Mesenchymal stem cell (in vitro differentiated cells and primary cell): ENCODE measurements around the gene SEMA3A.

ENCODE experiments used
- DNase-seq: peaks from one replicate; pipeline ENCODE4 v3.0.0-alpha.2; 2013
- H2AFZ ChIP-seq: one replicate; pipeline ENCODE4 v1.6.1; 2013; ENCODE audit warnings: low read depth, mild to moderate bottlenecking, control low read depth, inconsistent platforms, low read length, moderate library complexity
- H2AK5ac ChIP-seq: 2 replicates; pipeline ENCODE4 v1.6.1; 2013; ENCODE audit warnings: low read length, moderate library complexity, mild to moderate bottlenecking, inconsistent platforms; ENCODE audit not compliant: severe bottlenecking
- H2BK120ac ChIP-seq: one replicate; pipeline ENCODE4 v1.6.1; 2013; ENCODE audit warnings: low read depth, mild to moderate bottlenecking, inconsistent platforms, low read length, moderate library complexity
- H2BK12ac ChIP-seq, 2 experiments: one replicate each; pipeline ENCODE4 v1.6.1; 2013; ENCODE audit warnings: inconsistent platforms in 2 of 2, low read length in 2 of 2, mild to moderate bottlenecking in 2 of 2, moderate library complexity in 2 of 2, control low read depth in 1 of 2
- H2BK15ac ChIP-seq: one replicate; pipeline ENCODE4 v1.6.1; 2013; ENCODE audit warnings: mild to moderate bottlenecking, low read depth, inconsistent platforms; ENCODE audit not compliant: poor library complexity, severe bottlenecking
- H2BK5ac ChIP-seq: 2 replicates; pipeline ENCODE4 v1.6.1; 2013; ENCODE audit warnings: low read depth, mild to moderate bottlenecking, low read length, control low read depth, inconsistent platforms; ENCODE audit not compliant: poor library complexity, severe bottlenecking
- H3K14ac ChIP-seq, 2 experiments: one replicate each; pipeline ENCODE4 v1.6.1; 2013; ENCODE audit warnings: inconsistent platforms in 2 of 2, low read length in 2 of 2, control low read depth in 1 of 2, mild to moderate bottlenecking in 1 of 2, moderate library complexity in 1 of 2
- H3K18ac ChIP-seq, 2 experiments: one replicate each; pipeline ENCODE4 v1.6.1; 2013; ENCODE audit warnings: inconsistent platforms in 2 of 2, low read length in 2 of 2, control low read depth in 1 of 2, low read depth in 1 of 2, mild to moderate bottlenecking in 1 of 2
- H3K23ac ChIP-seq, 2 experiments: one replicate each; pipeline ENCODE4 v1.6.1; 2013; ENCODE audit warnings: inconsistent platforms in 2 of 2, low read length in 2 of 2, mild to moderate bottlenecking in 2 of 2, moderate library complexity in 2 of 2, control low read depth in 1 of 2
- H3K27ac ChIP-seq: 2 replicates; pipeline ENCODE4 v1.5.1; 2013; ENCODE audit warnings: mild to moderate bottlenecking, moderate library complexity, low read length, control low read depth, inconsistent platforms; ENCODE audit not compliant: poor library complexity, severe bottlenecking
- H3K27me3 ChIP-seq, 2 experiments: 2 replicates each; pipeline versions ENCODE4 v1.6.1 to v1.7.0; 2013; ENCODE audit warnings: low read length in 2 of 2, mild to moderate bottlenecking in 2 of 2, moderate library complexity in 2 of 2, control low read depth in 1 of 2, inconsistent platforms in 1 of 2; ENCODE audit not compliant: control insufficient read depth in 1 of 2, insufficient read depth in 1 of 2
- H3K36me3 ChIP-seq, 2 experiments: 2 replicates each; pipeline versions ENCODE4 v1.6.1 to v1.7.0; 2013; ENCODE audit warnings: low read length in 2 of 2, control low read depth in 1 of 2, inconsistent platforms in 1 of 2, low read depth in 1 of 2, mild to moderate bottlenecking in 1 of 2; ENCODE audit not compliant: insufficient read depth in 2 of 2, control insufficient read depth in 1 of 2
- H3K4ac ChIP-seq, 2 experiments: one replicate each; pipeline ENCODE4 v1.6.1; 2013; ENCODE audit warnings: inconsistent platforms in 2 of 2, low read length in 2 of 2, mild to moderate bottlenecking in 2 of 2, moderate library complexity in 2 of 2, control low read depth in 1 of 2, low read depth in 1 of 2
- H3K4me1 ChIP-seq: 2 replicates; pipeline ENCODE4 v1.6.1; 2013; ENCODE audit warnings: low read depth, low read length, control low read depth; ENCODE audit not compliant: control insufficient read depth, insufficient read depth
- H3K4me2 ChIP-seq: 2 replicates; pipeline ENCODE4 v1.6.1; 2013; ENCODE audit warnings: low read length, mild to moderate bottlenecking, inconsistent platforms; ENCODE audit not compliant: poor library complexity, severe bottlenecking
- H3K4me3 ChIP-seq, 2 experiments: 2 replicates each; pipeline versions ENCODE4 v1.5.1 to v1.7.0; 2013; ENCODE audit warnings: low read length in 2 of 2, mild to moderate bottlenecking in 2 of 2, control low read depth in 1 of 2, low read depth in 1 of 2; ENCODE audit not compliant: insufficient read depth in 1 of 2
- H3K79me1 ChIP-seq: replicated peaks from 2 replicates; pipeline ENCODE4 v1.6.1; 2013; ENCODE audit warnings: mild to moderate bottlenecking, control low read depth, low read length, inconsistent platforms; ENCODE audit not compliant: poor library complexity, severe bottlenecking
- H3K9ac ChIP-seq: 2 replicates; pipeline ENCODE4 v1.7.0; 2013; ENCODE audit warnings: mild to moderate bottlenecking, low read length, moderate library complexity
- H3K9me3 ChIP-seq: 2 replicates; pipeline ENCODE4 v1.7.0; 2013; ENCODE audit warnings: mild to moderate bottlenecking, low read length; ENCODE audit not compliant: control insufficient read depth
- H4K8ac ChIP-seq: one replicate; pipeline ENCODE4 v1.6.1; 2013; ENCODE audit warnings: inconsistent platforms, mild to moderate bottlenecking, low read length, moderate library complexity
- H4K91ac ChIP-seq: one replicate; pipeline ENCODE4 v1.6.1; 2013; ENCODE audit warnings: mild to moderate bottlenecking, low read length, inconsistent platforms
- WGBS: methylation state at CpG from one replicate; pipeline ENCODE4 v1.1.7; 2013; ENCODE audit warnings: mixed read lengths; 5-methylcytosine and 5-hydroxymethylcytosine counted together

The SEMA3A gene

GRCh38 chr7:84183741-84184140, 10.8 kb downstream of the SEMA3A start:
- H3K4me3 ChIP-seq: no peak overlapping the region
- H3K18ac ChIP-seq: no peak overlapping the region
- H2AK5ac ChIP-seq: no peak overlapping the region
- WGBS: no CpG with 5 or more reads among the region's 1 CpG
- H3K27ac ChIP-seq: no peak overlapping the region
- no peak overlapping the region for H3K4ac ChIP-seq
- H2BK12ac ChIP-seq: no peak overlapping the region
- no peak overlapping the region for H3K9ac ChIP-seq
- no peak overlapping the region for H3K4me2 ChIP-seq
- H3K36me3 ChIP-seq: peaks cover 0 to 3% of the 10 kb centered on the region in 2 experiments
- no peak for DNase-seq
- H2BK120ac ChIP-seq: no peak overlapping the region
- H2BK15ac ChIP-seq: no peak overlapping the region
- H3K79me1 ChIP-seq: peaks cover 5% of the 10 kb centered on the region
- H2BK5ac ChIP-seq: no peak overlapping the region
- no peak overlapping the region for H2AFZ ChIP-seq
- no peaks in the 10 kb centered on the region for H3K4me1 ChIP-seq
- no peak overlapping the region for H4K91ac ChIP-seq
- no peak overlapping the region for H3K23ac ChIP-seq
- no peak overlapping the region for H3K14ac ChIP-seq
- H3K9me3 ChIP-seq: no peaks in the 10 kb centered on the region
- H4K8ac ChIP-seq: no peak overlapping the region
- H3K27me3 ChIP-seq: no peaks in the 10 kb centered on the region

GRCh38 chr7:84182301-84182700, 12.3 kb downstream of the SEMA3A start:
- peaks cover 0 to 3% of the 10 kb centered on the region in 2 experiments for H3K36me3 ChIP-seq

GRCh38 chr7:84181628-84182027, 13.0 kb downstream of the SEMA3A start:
- Histone ChIP-seq H2BK5ac (no peak overlapping the region), H2AK5ac (no peak overlapping the region), H3K79me1 (peaks cover 6% of the 10 kb centered on the region), H4K8ac (no peak overlapping the region), H2BK120ac (no peak overlapping the region), H3K4me1 (no peaks in the 10 kb centered on the region), H3K14ac (no peak overlapping the region), H3K4me2 (no peak overlapping the region), H3K4ac (no peak overlapping the region), H3K23ac (no peak overlapping the region), H3K4me3 (no peak overlapping the region), H4K91ac (no peak overlapping the region), H3K27me3 (no peaks in the 10 kb centered on the region), H3K9ac (no peak overlapping the region), H2BK15ac (no peak overlapping the region), H3K18ac (no peak overlapping the region), H3K9me3 (no peaks in the 10 kb centered on the region), H2AFZ (no peak overlapping the region), H3K27ac (no peak overlapping the region), H2BK12ac (no peak overlapping the region), H3K36me3 (peaks cover 0 to 3% of the 10 kb centered on the region in 2 experiments)
- DNase-seq: no peak
- WGBS: 86% methylated on average over 1 of the region's 2 CpGs

More at GRCh38 chr7:84182301-84182700, 12.3 kb downstream of the SEMA3A start:
- Histone ChIP-seq H3K23ac (no peak overlapping the region), H3K9ac (no peak overlapping the region), H3K79me1 (peaks cover 6% of the 10 kb centered on the region), H2AK5ac (no peak overlapping the region), H3K27ac (no peak overlapping the region), H2BK5ac (no peak overlapping the region), H4K91ac (no peak overlapping the region), H2BK12ac (no peak overlapping the region), H2AFZ (no peak overlapping the region), H3K4me1 (no peaks in the 10 kb centered on the region), H4K8ac (no peak overlapping the region), H3K18ac (no peak overlapping the region), H3K4me2 (no peak overlapping the region), H3K4ac (no peak overlapping the region), H3K9me3 (no peaks in the 10 kb centered on the region), H3K14ac (no peak overlapping the region), H3K27me3 (no peaks in the 10 kb centered on the region), H2BK120ac (no peak overlapping the region), H3K4me3 (no peak overlapping the region), H2BK15ac (no peak overlapping the region)
- no peak for DNase-seq
- no CpG with 5 or more reads among the region's 1 CpG for WGBS

- peaks cover 5 to 8% of the 10 kb centered on the region in 2 experiments for H3K36me3 ChIP-seq
- no peak overlapping the region for H3K9ac ChIP-seq
- no peak overlapping the region for H3K27ac ChIP-seq
- no peak overlapping the region for H2BK5ac ChIP-seq
- no peak overlapping the region for H3K14ac ChIP-seq
- no peaks in the 10 kb centered on the region for H3K27me3 ChIP-seq
- H4K91ac ChIP-seq: no peak overlapping the region
- H3K18ac ChIP-seq: no peak overlapping the region
- 35% methylated on average over 3 of the region's 3 CpGs for WGBS
- no peak overlapping the region for H2AK5ac ChIP-seq
- no peak overlapping the region for H2BK15ac ChIP-seq
- no peak overlapping the region for H3K4ac ChIP-seq
- H2AFZ ChIP-seq: no peak overlapping the region
- no peak overlapping the region for H3K4me3 ChIP-seq
- H3K4me1 ChIP-seq: no peaks in the 10 kb centered on the region
- no peak overlapping the region for H3K4me2 ChIP-seq
- no peak for DNase-seq
- H2BK120ac ChIP-seq: no peak overlapping the region
- no peak overlapping the region for H2BK12ac ChIP-seq
- peaks cover 7% of the 10 kb centered on the region for H3K9me3 ChIP-seq
- H3K79me1 ChIP-seq: peaks cover 10% of the 10 kb centered on the region
- no peak overlapping the region for H3K23ac ChIP-seq
- no peak overlapping the region for H4K8ac ChIP-seq
These were observed 16.7 kb downstream of the SEMA3A start for GRCh38 chr7:84177758-84178412.
